ENCODE data around the gene MFRP. TPM values are rescaled to one million over a fixed set of nuclear protein-coding genes. Genes with fewer than 3 reads are reported as not detected.

The MFRP gene
- polyA plus RNA-seq, 1 of the 3 experiments (the other 2 are of a cell fraction) = not detected

DNA sequence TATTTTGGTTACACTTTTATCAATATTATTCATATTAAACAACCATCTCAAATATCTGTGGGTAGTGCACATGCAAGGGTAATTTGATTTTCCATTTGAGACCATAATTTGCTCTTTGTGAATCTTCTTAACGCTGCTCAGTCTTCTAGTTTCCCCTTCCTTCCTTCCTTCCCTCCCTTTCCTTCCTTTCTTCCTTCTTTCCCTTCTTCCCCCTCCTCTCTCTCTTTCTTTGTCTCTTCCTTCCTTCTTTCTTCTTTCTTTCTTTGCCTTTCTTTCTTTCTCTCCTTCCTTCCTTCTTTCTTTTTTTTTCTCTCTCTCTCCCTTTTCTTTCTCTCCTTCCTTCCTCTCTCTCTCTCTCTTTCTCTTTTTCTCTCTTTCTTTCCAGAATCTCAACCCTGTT, 16.3 kb downstream of the MFRP start (continued):
- TF ChIP-seq, protein P1, sequence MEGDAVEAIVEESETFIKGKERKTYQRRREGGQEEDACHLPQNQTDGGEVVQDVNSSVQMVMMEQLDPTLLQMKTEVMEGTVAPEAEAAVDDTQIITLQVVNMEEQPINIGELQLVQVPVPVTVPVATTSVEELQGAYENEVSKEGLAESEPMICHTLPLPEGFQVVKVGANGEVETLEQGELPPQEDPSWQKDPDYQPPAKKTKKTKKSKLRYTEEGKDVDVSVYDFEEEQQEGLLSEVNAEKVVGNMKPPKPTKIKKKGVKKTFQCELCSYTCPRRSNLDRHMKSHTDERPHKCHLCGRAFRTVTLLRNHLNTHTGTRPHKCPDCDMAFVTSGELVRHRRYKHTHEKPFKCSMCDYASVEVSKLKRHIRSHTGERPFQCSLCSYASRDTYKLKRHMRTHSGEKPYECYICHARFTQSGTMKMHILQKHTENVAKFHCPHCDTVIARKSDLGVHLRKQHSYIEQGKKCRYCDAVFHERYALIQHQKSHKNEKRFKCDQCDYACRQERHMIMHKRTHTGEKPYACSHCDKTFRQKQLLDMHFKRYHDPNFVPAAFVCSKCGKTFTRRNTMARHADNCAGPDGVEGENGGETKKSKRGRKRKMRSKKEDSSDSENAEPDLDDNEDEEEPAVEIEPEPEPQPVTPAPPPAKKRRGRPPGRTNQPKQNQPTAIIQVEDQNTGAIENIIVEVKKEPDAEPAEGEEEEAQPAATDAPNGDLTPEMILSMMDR (IDR thresholded peaks at IDR 0.05) = no peak
- TF ChIP-seq, protein P2, sequence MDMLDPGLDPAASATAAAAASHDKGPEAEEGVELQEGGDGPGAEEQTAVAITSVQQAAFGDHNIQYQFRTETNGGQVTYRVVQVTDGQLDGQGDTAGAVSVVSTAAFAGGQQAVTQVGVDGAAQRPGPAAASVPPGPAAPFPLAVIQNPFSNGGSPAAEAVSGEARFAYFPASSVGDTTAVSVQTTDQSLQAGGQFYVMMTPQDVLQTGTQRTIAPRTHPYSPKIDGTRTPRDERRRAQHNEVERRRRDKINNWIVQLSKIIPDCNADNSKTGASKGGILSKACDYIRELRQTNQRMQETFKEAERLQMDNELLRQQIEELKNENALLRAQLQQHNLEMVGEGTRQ (IDR thresholded peaks at IDR 0.05; ENCODE audit: borderline replicate concordance, low read depth, low read length) = no peak
- TF ChIP-seq TEAD4 (IDR thresholded peaks at IDR 0.05; ENCODE audit: borderline replicate concordance, insufficient read depth) = no peak

DNA sequence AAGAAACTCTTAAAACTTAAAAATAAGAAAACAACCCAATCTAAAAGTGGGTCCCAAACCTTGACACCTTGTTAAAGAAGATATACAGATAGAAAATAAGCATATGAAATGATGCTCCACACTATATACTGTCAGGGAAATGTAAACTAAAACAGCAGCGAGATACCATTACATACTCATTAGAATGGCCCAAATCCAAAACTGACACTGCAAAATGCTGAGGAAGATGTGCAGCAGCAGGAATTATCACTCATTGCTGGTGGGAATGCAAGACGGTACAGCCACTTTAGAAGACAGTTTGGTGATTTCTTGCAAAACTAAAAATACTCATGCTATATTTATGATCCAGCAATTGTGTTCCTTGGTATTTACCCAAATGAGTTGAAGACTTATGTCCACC, 17.2 kb downstream of the MFRP start:
- no peaks in the 10 kb centered on the region for H3K79me2 ChIP-seq (ENCODE audit: insufficient read depth)
- POLR2A ChIA-PET = no interaction called here
- no peak for DNase-seq
- H3K36me3 ChIP-seq (replicated peaks in 1 of 2; ENCODE audit: control insufficient read depth in 1 of 2, insufficient read depth in 2 of 2, low read length in 1 of 2) = no peaks in the 10 kb centered on the region
- CTCF ChIA-PET = interaction anchor here (0.8 to 1.1 kb wide), 2 partner anchors 10 to 27 kb away, joined by 3 read pairs; no protein-coding TSS in a partner anchor
- no peaks in the 10 kb centered on the region for H3K27me3 ChIP-seq (ENCODE audit: insufficient read depth)
- no peaks in the 10 kb centered on the region for H3F3A ChIP-seq (replicated peaks; ENCODE audit: insufficient read depth)
- no peak overlapping the region for H3K4me3 ChIP-seq (ENCODE audit: low read depth in 2 of 2, low read length in 1 of 2)
- no peak overlapping the region for H3K27ac ChIP-seq (ENCODE audit: low read depth in 2 of 2, low read length in 1 of 2)
- H3K9me2 ChIP-seq = no peaks in the 10 kb centered on the region
- no peak overlapping the region for H2AFZ ChIP-seq (ENCODE audit: low read depth)
- H4K20me1 ChIP-seq (ENCODE audit: insufficient read depth) = no peaks in the 10 kb centered on the region
- H3K9ac ChIP-seq = no peak overlapping the region
- 69% methylated on average over 2 of the region's 2 CpGs for WGBS (ENCODE audit: low lambda C conversion rate)
- no peaks in the 10 kb centered on the region for H3K9me3 ChIP-seq
- no peak overlapping the region for H3K4me2 ChIP-seq
- no peak for TF ChIP-seq ELF1 (IDR thresholded peaks at IDR 0.05)
- no peak for TF ChIP-seq NRF1 (IDR thresholded peaks at IDR 0.05; ENCODE audit: low read depth, low read length)
- TF ChIP-seq, protein P2 (IDR thresholded peaks at IDR 0.05; ENCODE audit: borderline replicate concordance, low read depth, low read length) = no peak
- TF ChIP-seq EP300 (IDR thresholded peaks at IDR 0.05; ENCODE audit: borderline replicate concordance in 1 of 2, low read depth in 1 of 2, low read length in 1 of 2) = no peak
- TF ChIP-seq, protein P3, sequence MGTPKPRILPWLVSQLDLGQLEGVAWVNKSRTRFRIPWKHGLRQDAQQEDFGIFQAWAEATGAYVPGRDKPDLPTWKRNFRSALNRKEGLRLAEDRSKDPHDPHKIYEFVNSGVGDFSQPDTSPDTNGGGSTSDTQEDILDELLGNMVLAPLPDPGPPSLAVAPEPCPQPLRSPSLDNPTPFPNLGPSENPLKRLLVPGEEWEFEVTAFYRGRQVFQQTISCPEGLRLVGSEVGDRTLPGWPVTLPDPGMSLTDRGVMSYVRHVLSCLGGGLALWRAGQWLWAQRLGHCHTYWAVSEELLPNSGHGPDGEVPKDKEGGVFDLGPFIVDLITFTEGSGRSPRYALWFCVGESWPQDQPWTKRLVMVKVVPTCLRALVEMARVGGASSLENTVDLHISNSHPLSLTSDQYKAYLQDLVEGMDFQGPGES (IDR thresholded peaks at IDR 0.05; ENCODE audit: low read depth, low read length) = no peak
- H3K4me1 ChIP-seq (ENCODE audit: control insufficient read depth in 1 of 2, insufficient read depth in 2 of 2, low read depth in 1 of 2, low read length in 1 of 2) = no peaks in the 10 kb centered on the region

DNA sequence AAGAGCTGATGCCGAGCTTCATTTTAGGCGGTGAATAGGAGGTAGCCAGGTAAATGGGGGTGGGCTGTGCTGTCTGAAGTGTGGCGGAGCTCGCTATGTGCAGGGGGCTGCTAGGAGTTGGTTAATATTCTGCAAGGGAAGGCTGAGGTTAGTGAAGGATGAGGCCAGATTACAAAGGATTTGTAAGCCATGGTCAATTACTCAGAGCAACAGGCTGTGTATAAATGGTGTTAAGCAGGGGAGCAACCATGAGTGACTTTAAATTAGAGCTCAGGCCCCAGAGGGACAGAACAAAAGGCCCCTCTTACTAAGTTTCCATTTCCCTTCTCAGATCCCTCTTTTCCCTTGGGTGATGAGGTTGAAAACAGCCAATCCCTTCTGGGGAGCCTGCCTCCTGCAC, 22.3 kb downstream of the MFRP start:
- no peak overlapping the region for H2AFZ ChIP-seq (ENCODE audit: low read depth)
- ChIA-PET CTCF (interaction anchor here (0.7 to 8.9 kb wide), 61 partner anchors 9 to 296 kb away, joined by 3 to 106 read pairs (median 5); partner anchors contain the start of genes C1QTNF5, C2CD2L, CBL and NLRX1), POLR2A (interaction anchor here (0.9 to 1.6 kb wide), 3 partner anchors 13 to 239 kb away, joined by 3 to 8 read pairs (median 7); a partner anchor contains a TSS)
- peaks cover 0 to 5% of the 10 kb centered on the region in 2 experiments; a peak in 1 of 4 replicates for H3K4me1 ChIP-seq (ENCODE audit: control insufficient read depth in 1 of 2, insufficient read depth in 2 of 2, low read depth in 1 of 2, low read length in 1 of 2)
- H3K9ac ChIP-seq = no peak overlapping the region
- no peaks in the 10 kb centered on the region for H3K36me3 ChIP-seq (replicated peaks in 1 of 2; ENCODE audit: control insufficient read depth in 1 of 2, insufficient read depth in 2 of 2, low read length in 1 of 2)
- no peaks in the 10 kb centered on the region for H3K9me2 ChIP-seq
- no peak for DNase-seq
- H3K4me3 ChIP-seq (ENCODE audit: low read depth in 2 of 2, low read length in 1 of 2) = no peak overlapping the region
- no peak overlapping the region for H3K4me2 ChIP-seq
- H3K79me2 ChIP-seq (ENCODE audit: insufficient read depth) = no peaks in the 10 kb centered on the region
- no peaks in the 10 kb centered on the region for H3K27me3 ChIP-seq (ENCODE audit: insufficient read depth)
- 82% methylated on average over 4 of the region's 4 CpGs for WGBS (ENCODE audit: low lambda C conversion rate)
- H3K27ac ChIP-seq (ENCODE audit: low read depth in 2 of 2, low read length in 1 of 2) = no peak overlapping the region
- H4K20me1 ChIP-seq (ENCODE audit: insufficient read depth) = no peaks in the 10 kb centered on the region
- H3K9me3 ChIP-seq = no peaks in the 10 kb centered on the region
- H3F3A ChIP-seq (replicated peaks; ENCODE audit: insufficient read depth) = peaks cover 4% of the 10 kb centered on the region
- TF ChIP-seq, protein P4, sequence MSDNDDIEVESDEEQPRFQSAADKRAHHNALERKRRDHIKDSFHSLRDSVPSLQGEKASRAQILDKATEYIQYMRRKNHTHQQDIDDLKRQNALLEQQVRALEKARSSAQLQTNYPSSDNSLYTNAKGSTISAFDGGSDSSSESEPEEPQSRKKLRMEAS (IDR thresholded peaks at IDR 0.05; ENCODE audit: low read depth) = no peak
- TF ChIP-seq EZH2phosphoT487 (IDR thresholded peaks at IDR 0.05; ENCODE audit: borderline replicate concordance, low read depth) = no peak
- TF ChIP-seq, protein P2 (IDR thresholded peaks at IDR 0.05; ENCODE audit: borderline replicate concordance, low read depth, low read length) = no peak
- TF ChIP-seq, protein P5, sequence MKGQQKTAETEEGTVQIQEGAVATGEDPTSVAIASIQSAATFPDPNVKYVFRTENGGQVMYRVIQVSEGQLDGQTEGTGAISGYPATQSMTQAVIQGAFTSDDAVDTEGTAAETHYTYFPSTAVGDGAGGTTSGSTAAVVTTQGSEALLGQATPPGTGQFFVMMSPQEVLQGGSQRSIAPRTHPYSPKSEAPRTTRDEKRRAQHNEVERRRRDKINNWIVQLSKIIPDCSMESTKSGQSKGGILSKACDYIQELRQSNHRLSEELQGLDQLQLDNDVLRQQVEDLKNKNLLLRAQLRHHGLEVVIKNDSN (IDR thresholded peaks at IDR 0.05; ENCODE audit: borderline replicate concordance, low read depth) = no peak
- no peak for TF ChIP-seq GATA2 (CRISPR knock-in tag; IDR thresholded peaks at IDR 0.05)
- TF ChIP-seq JUND (IDR thresholded peaks at IDR 0.05) = no peak
- TF ChIP-seq YY1 (IDR thresholded peaks at IDR 0.05; ENCODE audit: low read depth) = no peak
- TF ChIP-seq, protein P6, sequence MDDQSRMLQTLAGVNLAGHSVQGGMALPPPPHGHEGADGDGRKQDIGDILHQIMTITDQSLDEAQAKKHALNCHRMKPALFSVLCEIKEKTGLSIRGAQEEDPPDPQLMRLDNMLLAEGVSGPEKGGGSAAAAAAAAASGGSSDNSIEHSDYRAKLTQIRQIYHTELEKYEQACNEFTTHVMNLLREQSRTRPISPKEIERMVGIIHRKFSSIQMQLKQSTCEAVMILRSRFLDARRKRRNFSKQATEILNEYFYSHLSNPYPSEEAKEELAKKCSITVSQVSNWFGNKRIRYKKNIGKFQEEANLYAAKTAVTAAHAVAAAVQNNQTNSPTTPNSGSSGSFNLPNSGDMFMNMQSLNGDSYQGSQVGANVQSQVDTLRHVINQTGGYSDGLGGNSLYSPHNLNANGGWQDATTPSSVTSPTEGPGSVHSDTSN (IDR thresholded peaks at IDR 0.05) = no peak
